ENCODE results near the gene SEMA5B.

SEMA5B gene

GRCh38 chr3:122984650-122985049, 42.9 kb downstream of the SEMA5B start:
- no peak for DNase-seq (ENCODE audit: extremely low spot score)
- no peak for TF ChIP-seq CTCF (IDR thresholded peaks at IDR 0.05; ENCODE audit: control extremely low read depth, extremely low read depth, low read depth, missing control alignments)
- ChIA-PET CTCF (no interaction called here), POLR2A (no interaction called here)

DNA sequence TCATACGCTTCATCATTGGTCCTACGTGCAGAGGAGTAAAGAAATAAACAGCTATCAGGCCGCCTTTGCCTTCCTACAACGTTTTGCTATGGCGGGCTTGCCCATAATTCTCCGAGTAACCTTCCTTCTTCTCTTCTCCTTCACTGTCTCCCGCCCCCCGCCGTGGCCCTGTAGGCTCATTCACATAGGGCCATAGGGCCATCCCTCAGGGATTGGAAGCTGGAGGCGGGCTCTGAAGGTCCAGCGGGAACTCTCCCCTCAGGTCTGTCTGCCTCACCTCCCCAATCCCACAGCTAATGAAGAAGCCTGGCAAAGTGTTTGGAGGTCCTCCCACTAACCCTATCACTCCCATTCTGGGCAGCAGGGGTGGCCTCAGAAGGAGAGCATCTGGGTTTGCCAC, 43.6 kb downstream of the SEMA5B start:
- DNase-seq (ENCODE audit: extremely low spot score) = no peak
- CTCF ChIA-PET = no interaction called here
- no peak for TF ChIP-seq CTCF (IDR thresholded peaks at IDR 0.05; ENCODE audit: control extremely low read depth, extremely low read depth, low read depth, missing control alignments)

DNA sequence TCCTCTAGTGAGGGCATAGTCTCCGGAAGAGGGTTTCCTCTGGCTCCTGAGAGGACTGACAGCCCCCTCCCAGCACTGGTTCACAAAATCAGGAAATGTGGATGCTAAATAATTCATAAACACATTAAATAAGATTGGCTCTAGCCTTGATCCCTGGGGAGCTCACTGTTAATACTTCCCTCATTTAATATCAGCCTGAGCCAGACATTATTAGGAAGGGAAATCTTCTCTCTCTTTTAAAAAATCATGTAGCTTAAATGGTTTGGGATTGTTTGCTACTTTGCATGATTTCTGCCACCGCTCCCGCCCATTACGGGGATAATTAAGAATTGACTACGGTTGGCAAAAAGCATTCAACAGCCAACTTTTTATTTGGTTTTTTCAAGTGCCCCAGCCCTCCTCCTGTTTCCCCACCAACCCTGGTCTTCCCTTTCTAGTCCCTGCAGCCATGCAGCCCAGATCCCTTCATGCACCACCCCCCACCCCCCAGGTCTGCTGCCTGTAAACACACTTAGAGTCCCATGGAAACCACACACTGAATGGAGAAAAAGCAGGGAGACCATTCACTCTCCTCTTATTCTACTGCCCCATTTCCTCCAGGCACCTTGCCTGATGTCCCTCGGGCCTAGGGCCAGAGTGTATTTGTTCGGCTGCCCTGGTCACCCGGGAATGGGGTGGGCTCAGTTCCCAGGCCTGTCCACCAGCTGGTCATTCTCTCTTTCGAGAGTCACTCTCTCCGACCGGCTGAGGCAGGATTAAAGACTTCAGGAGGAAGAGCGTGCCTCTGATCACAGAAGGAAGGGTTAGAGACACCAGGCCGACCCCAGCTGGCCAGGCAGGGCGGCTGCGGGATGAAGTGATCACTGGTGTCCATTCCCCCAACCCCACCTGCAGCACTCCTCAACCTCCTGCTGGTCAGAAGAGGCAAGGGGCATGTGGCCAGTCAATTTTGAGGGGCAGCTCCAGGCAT, 45.1 kb downstream of the SEMA5B start:
- no peak for DNase-seq (ENCODE audit: extremely low spot score)

More for the DNA sequence above, 43.6 kb downstream of the SEMA5B start:
- POLR2A ChIA-PET = no interaction called here

GRCh38 chr3:122979211-122979610, 48.4 kb downstream of the SEMA5B start:
- DNase-seq (ENCODE audit: extremely low spot score) = no peak
- ChIA-PET CTCF (no interaction called here), POLR2A (no interaction called here)
- TF ChIP-seq CTCF (IDR thresholded peaks at IDR 0.05; ENCODE audit: control extremely low read depth, extremely low read depth, low read depth, missing control alignments) = no peak

More for the DNA sequence above, 45.1 kb downstream of the SEMA5B start:
- POLR2A ChIA-PET = no interaction called here
- TF ChIP-seq CTCF (IDR thresholded peaks at IDR 0.05; ENCODE audit: control extremely low read depth, extremely low read depth, low read depth, missing control alignments) = no peak
- CTCF ChIA-PET = interaction anchor here (1.0 kb wide), 2 partner anchors 31 to 228 kb away, joined by 3 to 4 read pairs; no protein-coding TSS in a partner anchor

DNA sequence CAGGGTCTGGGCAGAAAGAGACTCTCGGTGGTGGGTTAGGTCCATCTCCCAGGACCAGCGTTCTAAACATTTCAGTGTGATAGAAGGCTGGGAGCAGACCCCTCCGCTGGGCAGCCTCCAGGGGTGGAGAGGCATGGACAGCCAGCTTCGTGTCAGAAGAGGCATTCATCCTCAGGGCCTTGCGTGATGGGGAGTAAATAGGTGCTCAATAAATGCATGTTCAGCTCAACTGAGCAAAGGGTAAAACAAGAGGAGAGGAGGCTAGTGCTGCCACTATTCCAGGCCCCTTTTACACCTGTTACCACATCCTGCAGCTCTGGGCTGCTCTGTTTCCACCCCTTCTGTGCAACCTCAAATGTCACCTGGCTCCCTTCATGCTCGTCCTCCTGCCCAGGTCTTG, 49.0 kb downstream of the SEMA5B start:
- POLR2A ChIA-PET = no interaction called here
- no peak for DNase-seq (ENCODE audit: extremely low spot score)
- no peak for TF ChIP-seq CTCF (IDR thresholded peaks at IDR 0.05; ENCODE audit: control extremely low read depth, extremely low read depth, low read depth, missing control alignments)
- CTCF ChIA-PET = interaction anchor here (1.2 kb wide), 1 partner anchor 20 kb away, joined by 4 read pairs; no protein-coding TSS in a partner anchor

- no peak for DNase-seq (ENCODE audit: extremely low spot score)
- no peak for TF ChIP-seq CTCF (IDR thresholded peaks at IDR 0.05; ENCODE audit: control extremely low read depth, extremely low read depth, low read depth, missing control alignments)
- ChIA-PET CTCF (interaction anchor here (1.2 kb wide), 1 partner anchor 21 kb away, joined by 4 read pairs; no protein-coding TSS in a partner anchor), POLR2A (no interaction called here)
Measured at GRCh38 chr3:122977746-122978466, 49.7 kb downstream of the SEMA5B start.

All from GM10248 (cell line).